Neural progenitor cell (in vitro differentiated cells): ENCODE data around the gene CD101.

ENCODE experiments used
- CTCF ChIP-seq: fragments of 200-600 bp; sonication (generic); IDR thresholded peaks from 2 replicates; pipeline ENCODE4 v1.5.1; 2017; ENCODE audit warnings: antibody characterized with exemption, mild to moderate bottlenecking
- EZH2phosphoT487 ChIP-seq: fragments of 200-600 bp; sonication (generic); IDR thresholded peaks from 2 replicates; pipeline ENCODE4 v1.6.1; 2017; ENCODE audit warnings: antibody characterized with exemption

- TF ChIP-seq EZH2phosphoT487 (no peak), CTCF (no peak)
These were observed 60.4 kb downstream of the CD101 start for GRCh38 chr1:117061986-117062415.
